ENCODE data around the gene SLC11A1.
A peak's percentile ranks its signal among the peaks of the same experiment; 100 is the strongest.

SLC11A1 gene, protein sequence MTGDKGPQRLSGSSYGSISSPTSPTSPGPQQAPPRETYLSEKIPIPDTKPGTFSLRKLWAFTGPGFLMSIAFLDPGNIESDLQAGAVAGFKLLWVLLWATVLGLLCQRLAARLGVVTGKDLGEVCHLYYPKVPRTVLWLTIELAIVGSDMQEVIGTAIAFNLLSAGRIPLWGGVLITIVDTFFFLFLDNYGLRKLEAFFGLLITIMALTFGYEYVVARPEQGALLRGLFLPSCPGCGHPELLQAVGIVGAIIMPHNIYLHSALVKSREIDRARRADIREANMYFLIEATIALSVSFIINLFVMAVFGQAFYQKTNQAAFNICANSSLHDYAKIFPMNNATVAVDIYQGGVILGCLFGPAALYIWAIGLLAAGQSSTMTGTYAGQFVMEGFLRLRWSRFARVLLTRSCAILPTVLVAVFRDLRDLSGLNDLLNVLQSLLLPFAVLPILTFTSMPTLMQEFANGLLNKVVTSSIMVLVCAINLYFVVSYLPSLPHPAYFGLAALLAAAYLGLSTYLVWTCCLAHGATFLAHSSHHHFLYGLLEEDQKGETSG

DNA sequence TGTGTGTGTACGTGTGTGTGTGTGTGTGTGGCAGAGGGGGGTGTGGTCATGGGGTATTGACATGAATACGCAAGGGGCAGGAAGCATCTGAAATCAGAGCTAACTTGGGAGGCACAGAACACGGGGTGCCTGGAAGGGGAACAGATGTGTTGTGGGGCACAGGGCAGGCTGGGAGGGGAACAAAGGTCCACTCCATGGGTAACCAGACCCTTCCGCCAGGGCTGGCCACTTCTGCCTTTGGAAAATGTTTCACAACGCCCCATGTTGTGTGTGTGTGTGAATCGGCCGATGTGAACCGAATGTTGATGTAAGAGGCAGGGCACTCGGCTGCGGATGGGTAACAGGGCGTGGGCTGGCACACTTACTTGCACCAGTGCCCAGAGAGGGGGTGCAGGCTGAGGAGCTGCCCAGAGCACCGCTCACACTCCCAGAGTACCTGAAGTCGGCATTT, at the start of gene SLC11A1:
TSS of gene SLC11A1 (plus strand) at position 358 of the 451 bp plus-strand sequence. CDS start 96 bp downstream, outside the sequence.
- no peak for DNase-seq

DNA sequence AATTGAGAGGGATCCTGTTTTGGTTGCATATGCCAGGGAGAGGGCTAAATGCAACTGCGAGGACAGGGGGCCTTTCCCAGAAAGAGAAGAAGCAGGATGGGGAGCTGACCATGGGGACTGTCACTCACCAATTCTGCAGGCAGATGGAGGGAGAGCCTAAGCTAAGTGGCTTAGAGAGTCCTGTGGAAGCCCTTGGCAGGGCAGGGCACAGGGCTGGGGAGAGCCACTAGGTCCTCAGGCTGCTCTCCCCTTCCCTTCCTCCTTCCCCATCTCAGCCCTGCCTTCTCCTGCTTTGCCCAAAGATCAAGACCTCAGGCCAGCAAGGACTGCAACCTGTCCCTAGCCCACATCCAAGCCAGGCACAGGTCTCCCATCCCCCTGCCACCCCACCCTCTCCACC, 49.8 kb upstream of the SLC11A1 start:
- no peak for DNase-seq

DNA sequence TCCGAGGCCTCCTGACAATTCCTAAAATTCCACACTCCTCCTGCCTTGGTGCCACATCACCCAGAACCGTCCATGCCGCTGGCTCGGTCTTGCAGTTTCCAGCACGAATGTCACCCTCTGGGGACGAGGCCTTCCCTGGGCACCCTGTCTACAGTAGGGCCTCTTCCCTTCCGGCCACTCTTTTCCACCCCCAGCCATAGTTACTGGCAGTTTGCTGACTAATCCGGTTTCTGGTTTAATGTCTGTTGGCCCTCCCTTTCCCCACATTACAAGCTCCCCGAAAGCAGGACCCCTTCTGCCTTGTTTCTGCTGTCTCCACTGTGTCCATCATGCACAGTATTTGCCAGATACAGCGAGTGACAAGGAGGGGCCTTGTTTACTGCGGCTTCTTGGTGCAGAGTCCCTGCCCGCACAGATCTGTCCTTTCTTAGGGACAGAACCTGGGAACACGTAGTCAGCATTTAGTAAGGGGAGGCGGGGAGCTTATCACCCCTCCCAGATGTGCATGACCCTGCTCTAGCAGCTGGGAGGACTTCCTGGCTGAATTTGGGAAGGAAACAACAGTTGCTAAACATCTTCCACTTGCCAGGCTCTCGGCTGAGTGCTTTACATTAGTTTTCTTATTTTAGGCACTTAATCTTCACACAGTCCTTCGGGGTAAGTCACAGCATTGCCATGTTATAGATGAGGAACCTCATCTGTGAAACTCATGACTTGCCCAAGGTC, 49.0 kb upstream of the SLC11A1 start:
- DNase-seq = peak; percentile 10

DNA sequence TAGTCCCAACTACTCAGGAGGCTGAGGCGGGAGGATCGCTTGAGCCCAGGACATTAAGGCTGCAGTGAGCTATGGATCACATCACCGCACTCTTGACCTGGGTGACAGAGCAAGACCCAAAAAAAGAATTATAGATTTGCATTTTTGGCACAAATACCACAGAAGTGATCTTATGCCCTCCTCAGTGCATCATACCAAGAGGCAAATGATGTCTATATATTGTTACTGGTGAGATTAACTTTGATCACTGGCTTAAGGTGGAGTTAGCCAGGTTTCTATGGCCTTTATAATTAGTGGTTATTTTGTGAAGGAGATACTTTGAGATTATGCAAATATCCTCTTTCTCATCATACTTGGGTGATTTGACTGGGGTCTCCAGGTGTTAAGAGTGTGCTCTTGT, 47.5 kb upstream of the SLC11A1 start:
- DNase-seq = no peak

DNA sequence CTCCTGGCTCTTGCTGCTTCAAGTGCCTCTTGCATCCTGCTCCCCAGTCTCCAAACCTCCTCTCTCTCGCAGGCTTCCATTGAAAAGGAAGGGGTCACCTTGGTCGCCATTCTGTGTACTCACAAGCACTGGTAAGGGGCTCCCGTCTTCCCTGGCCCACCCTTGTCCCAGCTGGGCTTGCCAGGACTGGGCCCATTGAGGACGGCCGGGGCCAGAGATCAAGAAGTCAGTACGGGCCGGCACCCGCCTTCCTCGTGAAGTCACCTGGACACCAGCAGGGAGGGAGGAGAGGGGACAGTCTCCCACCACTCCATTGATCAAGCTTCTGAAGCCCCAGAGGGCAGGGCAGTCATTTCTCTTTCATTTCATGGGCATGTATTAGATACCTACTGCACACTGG, 41.4 kb upstream of the SLC11A1 start:
- no peak for DNase-seq

DNA sequence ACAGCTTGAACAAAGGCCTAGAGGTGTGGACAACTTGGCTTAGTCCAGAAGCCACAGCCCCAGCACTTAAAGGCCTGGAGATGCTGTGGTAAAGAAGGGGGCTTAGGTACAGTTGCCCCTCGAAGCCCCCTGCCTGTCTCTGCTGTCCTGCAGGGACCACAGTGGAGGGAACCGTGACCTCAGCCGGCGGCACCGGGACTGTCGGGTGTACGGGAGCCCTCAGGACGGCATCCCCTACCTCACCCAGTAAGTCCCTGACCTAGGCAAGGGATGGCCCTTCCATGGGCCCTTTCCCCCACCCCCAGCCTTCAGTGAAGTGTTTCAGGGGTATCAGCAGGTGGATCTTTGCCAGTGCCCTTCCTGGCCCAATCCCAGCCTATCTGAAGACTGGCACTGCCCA, 40.7 kb upstream of the SLC11A1 start:
- no peak for DNase-seq

DNA sequence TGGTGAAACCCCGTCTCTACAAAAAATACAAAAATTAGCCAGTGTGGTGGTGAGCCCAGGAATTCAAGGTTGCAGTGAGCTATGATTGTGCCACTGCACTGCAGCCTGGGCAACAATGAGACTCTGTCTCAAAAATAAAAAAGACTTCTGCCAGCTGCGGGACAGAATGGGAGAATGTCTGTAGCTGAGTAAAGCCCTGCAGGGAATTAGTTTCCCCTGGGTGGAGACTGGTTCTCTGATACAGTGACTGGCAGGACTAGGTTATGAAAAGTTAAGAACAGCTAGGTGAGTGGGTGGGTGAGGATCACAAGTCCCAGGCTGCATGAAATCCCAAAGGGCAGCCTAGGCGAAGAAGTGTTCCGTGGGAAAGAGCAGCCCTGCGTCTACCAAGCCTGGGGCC, 39.2 kb upstream of the SLC11A1 start:
- no peak for DNase-seq

DNA sequence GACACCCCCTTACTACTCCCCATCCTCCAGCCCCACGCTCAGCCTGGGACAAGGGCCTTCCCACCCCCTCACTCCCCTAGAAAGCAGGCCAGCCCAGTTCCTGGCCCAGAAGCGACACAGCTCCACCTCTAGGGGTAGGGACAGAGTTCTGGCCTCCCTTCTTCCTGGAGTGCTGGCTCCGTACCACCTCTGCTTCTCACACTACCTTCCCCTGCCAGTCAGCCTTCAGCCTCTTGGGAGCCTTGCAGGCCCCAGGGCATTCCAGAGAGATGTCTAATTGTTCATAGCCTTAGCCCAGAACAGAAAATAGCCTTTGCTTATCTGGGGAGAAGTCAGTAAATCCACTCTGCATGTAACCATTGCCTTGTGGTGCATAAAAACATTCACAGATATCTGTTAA, 38.5 kb upstream of the SLC11A1 start:
- no peak for DNase-seq

DNA sequence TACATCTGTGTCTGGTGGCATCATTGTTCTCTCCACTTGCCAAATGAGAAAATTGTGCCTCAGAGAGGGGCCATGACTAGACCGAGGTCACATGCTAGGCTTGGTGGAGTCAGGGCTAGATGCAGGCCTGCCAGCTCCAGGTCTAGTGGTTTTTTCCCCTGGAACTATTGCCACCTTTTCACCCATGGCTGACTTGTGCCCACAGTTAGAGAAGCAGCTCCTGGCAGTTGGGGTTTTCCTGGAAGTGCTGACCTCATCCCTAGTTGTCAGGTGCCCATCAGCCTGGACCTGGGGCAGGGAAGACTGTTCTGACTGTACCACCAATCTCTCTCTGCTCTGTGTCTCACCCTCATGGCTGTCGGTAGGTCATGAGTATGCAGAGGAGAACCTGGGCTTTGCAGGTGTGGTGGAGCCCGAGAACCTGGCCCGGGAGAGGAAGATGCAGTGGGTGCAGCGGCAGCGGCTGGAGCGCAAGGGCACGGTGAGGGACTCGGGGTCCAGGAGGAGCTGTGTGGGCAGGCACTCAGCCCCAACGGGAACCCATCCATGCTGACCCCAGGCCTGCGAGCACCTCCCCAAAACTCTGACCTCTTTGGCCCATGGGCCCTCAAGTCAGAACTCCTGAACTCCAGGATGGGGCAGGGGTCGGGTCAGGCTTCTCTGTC, 37.9 kb upstream of the SLC11A1 start:
- no peak for DNase-seq

DNA sequence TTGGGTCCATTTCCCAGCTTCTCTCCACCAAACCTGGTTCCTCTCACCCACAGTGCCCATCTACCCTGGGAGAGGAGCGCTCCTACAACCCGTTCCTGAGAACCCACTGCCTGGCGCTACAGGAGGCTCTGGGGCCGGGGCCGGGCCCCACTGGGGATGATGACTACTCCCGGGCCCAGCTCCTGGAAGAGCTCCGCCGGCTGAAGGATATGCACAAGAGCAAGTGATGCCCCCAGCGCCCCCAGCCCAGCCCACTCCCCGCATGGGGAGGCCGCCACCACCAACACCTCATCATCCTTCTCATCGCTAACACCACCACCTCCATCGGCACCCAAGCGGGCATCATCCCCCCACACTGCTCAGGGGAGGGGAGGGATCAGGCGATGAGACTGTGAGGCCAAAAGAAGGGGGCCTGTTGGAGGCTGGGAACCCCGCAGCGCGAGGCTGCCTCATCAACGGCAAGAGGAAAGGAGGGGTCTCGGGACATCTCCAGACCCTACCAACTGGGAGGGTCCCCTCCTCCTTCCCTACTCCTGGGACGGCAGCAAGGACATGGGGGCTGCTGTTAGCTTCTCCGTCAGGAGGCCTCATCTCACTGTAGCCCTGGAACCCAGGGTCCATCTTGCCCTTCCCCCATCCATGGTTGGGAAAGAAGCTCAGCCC, 37.2 kb upstream of the SLC11A1 start:
- DNase-seq = no peak

DNA sequence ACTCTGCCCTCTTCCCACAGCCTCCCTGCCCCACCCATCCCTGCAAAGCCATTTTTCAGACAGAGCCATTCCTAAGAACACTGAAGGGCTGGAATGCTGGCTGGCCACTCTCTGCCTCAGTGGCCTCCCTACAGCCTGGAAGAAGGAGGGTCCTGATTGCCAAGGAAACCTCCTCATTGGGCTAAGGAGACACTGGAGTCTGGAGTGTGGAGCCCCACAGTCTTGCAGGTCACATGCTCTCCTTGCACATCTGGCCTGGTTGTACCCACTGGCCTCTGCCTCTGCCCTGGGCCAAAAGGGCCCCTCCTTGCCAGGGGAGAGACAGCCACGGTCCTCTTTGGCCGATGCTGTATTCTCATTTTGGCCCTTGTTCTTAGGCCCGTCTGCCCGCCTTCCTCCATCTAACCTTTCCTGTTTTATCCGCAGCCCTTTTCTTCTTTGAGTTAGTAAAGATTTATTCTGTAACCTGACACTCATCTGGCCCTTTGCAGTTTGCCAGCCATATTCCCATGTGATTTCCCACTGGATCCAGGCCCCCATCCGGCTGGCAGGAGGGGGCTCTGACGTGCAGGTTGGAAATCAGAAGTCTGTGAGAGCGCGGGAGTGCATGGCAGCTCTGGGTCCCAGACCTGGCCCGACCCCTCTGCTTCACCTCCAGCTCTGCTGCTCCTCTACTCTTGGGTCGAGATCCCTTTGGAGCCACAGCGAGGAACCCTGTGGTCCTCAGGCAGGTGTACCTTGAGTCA, 36.4 kb upstream of the SLC11A1 start:
- no peak for DNase-seq

DNA sequence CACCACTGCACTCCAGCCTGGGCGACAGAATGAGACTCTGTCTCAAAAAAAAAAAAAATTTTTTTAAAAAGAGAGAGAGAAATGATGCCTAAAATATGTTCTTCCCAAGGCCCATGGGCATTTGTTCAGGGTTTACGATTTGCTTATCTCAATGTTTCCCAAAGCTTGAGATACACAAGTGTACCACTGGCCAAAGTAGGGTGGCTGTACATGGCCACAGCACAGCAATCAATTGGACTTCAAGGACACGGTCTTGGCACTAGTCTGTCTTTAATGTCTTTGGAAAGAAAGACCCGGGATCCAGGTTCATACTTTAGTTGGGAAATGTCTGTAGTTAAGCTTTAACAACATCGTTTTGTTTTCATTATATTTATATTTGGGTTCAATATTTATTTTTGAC, 34.9 kb upstream of the SLC11A1 start:
- DNase-seq = no peak

DNA sequence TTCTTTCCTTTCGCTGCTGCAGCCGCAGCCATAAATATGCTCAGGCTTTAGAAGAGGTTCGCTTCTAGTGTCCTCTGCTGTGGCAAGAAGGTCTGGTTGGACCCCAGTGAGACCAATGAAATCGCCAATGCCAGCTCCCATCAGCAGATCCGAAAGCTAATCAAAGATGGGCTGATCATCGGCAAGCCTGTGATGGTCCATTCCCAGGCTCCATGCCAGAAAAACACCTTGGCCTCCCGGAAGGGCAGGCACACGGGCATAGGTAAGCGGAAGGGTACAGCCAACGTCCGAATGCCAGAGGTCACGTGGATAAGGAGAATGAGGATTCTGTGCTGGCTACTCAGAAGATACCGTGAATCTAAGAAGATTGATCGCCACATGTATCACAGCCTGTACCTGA, 28.0 kb upstream of the SLC11A1 start:
- no peak for DNase-seq

DNA sequence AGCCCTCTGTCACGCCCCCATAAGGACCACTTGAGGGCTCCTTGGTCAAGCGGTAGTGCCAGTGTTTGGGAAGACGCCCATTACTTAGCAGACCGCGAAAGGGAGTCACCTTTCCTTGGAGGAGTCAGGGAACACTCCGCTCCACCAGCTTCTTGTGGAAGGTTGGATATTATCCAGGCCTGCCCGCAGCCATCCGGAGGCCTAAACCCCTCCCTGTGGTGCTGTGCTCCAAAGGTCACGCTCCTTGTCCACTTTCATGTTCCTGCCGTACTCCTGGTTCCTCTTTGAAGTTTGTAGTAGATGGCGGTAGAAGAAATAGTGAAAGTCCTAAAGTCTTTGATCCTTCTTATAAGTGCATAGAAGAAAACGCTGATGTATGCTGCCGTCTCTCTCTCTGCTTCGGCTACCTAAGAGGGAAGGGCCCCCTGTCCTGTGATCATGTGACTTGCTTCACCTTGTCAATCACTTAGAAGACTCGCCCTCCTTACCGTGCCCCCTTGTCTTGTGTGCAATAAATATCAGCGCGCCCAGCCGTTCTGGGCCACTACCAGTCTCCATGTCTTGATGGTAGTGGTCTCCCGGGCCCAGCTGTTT, 27.1 kb upstream of the SLC11A1 start:
- DNase-seq = no peak

DNA sequence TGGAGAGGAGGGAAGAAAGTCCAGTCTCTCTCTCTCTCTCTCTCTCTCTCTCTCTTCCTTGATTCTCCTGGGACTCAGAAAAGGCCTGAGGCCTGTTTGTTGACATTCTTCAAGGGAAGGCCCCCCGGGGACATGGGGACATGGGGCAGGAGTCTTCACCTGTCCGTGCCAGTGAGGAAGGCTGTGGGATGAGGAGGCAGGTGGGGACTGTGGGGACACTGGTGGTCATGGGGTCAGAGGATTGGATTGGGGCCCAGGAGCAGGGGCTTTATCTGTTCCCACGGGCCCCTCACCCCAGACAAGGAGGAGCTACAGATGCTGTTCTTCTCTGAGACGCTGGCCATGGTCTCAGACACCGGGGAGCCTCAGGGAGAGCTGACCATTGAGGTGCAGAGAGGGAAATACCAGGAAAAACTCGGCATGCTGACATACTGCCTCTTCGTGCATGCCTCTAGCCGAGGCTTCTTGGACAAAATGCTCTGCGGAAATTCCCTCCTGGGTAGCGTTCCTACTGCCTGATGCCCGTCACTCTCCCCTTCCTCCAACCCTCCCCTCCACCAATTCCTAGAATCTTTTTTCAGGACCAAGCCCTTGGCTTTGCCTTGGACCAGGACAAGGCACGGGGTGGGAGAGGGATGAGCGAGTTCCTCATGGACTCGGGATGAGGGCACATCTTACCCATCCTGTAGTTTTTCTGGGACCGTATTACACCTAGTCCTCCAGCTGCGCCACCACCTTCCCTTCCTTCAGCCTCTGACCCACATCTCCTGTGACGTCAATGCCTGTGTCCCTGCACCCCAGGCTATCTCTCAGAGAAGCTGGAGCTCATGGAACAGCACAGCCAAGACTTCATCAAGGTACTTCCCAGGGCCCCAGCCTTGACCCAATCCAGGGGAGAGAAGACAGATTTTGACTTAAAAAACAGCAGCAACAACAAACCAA, 24.6 kb upstream of the SLC11A1 start:
- DNase-seq = no peak

DNA sequence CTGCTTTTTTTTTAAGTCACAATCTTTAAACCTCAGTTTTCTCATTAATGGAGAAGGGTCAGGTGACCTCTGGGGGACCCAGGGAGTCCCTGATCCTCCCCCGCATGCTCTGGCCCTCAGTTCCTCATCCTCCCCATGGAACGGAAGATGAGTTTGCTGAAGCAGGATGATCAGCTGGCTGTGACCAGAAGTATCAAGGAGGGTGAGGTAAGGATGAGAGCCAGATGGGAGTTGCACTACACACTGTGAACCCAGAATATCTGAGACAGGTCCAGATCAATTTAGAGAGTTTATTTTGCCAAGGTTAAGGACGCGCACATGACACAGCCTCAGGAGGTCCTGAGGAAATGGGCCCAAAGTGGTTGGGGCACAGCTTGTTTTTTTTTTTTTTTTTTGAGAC, 21.6 kb upstream of the SLC11A1 start:
- no peak for DNase-seq

DNA sequence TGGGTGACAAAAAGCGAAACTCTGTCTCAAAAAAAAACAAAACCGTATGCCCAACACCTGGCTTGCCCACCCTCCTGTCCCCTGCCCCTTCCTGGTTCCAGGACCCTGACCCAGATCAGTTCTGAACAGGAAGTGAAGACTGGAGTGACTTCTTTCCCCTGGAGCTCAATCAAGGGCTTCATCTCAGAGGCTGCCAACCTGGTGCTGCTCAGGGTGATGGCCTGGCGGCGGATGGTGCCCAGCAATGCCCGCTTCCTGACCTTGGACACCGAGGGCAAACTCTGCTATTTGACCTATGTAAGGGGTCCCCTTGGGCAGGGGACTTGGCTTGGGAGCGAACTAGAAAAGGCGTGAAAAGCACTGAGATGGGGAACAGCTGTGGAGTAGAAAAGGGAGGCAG, 19.5 kb upstream of the SLC11A1 start:
- DNase-seq = no peak

DNA sequence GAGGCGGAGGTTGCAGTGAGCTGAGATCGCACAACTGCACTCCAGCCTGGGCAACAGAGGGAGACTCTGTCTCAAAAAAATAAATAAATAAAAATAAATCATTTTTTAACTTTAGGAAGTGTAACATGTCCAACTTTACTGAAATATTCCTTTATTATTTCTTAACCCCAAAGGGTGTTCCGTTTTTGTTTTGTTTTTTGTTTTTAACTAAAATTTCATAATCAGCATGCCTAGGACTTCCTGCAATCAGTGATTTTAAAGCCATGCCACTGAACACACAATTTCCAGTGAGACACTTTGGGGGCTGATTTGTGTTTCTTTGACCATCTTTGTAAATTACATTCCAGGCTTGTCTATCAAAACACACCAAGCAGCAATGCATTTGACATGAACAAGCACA, 18.3 kb upstream of the SLC11A1 start:
- DNase-seq = no peak

DNA sequence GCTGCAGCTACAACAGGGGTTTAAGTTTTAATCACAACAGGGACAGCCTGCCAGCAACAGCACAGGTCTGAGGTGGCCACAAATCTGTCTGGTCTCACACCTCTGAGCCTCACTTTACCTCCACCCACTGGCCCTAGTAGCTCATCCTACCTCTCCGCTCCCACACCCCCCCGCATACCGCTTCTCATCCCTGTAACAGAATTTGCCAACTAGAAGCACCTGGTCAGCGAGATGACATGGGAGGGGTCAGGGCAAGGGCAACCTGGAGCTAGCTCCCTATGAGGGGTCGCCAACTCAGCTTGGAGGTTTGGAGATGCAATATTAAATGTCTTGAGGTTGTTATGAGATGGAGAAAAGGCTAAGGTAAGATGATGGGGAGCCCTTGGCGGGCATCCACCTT, 17.9 kb upstream of the SLC11A1 start:
- no peak for DNase-seq

DNA sequence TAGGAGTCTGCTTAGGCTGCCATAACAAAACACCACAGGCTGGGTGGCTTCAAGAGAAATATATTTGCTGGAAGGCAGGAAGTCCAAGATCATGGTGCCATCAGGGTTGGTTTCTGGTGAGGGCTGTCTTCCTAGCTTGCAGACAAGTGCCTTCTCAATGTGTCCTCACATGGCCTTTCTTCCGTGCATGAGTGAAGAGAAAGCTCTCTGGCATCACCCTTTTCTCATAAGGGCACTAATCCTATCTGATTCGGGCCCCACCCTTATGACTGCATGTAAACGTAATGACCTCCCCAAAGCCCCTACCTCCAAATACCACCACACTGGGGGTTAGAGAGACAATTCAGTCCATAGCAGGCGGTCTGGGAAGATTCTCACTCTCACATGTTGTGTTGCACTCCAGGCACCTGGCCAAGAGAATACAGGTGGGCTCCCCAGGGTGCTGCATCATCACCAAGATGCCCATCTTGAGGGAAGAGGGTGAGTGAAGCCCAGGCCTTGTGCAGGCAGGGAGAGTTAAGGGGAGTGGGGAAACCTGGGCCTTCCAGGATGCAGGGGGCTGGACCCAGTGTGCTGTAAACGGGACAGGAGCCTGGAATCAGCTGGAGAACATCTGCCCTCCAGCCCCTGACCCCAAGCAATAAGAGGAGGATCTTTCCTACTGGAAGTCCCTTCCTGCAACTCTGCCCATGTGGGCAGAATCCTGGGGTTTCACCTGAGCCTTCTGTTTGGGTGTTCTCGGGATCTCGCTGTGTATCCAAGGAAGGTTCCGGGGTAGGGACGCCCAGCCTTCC, 15.3 kb upstream of the SLC11A1 start:
- DNase-seq = no peak

Data from activated CD4-positive, alpha-beta T cell treated with anti-CD3 and anti-CD28 coated beads, Interleukin-2, Interleukin-6, amounts not matched to agents 100 ng/mL and 50 ng/mL, durations not matched to agents 16 hours and 8 hours (primary cell).